ENCODE data around the gene SLFN5. TPM values are rescaled to one million over a fixed set of nuclear protein-coding genes. Genes with fewer than 3 reads are reported as not detected.
A peak's percentile ranks its signal among the peaks of the same experiment; 100 is the strongest.

The SLFN5 gene
- total and polyA plus RNA-seq, 4 donors, result 8.5 to 51.7 (median 30.8) TPM

- no peaks in the 10 kb centered on the region for H3K9me3 ChIP-seq (ENCODE audit: control insufficient read depth in 4 of 4, insufficient read depth in 3 of 4, low read length in 3 of 4)
- H3K4me3 ChIP-seq, result no peak overlapping the region
- no peaks in the 10 kb centered on the region for H3K27me3 ChIP-seq (ENCODE audit: control insufficient read depth in 3 of 3, insufficient read depth in 3 of 3, low read length in 2 of 3)
- H3K9ac ChIP-seq (ENCODE audit: insufficient read depth in 1 of 2, low read length in 2 of 2), result no peak overlapping the region
- peak overlapping the region in 1 of 2 donors; percentile 5 for H3K27ac ChIP-seq (ENCODE audit: low read depth in 1 of 2, low read length in 1 of 2)
- TF ChIP-seq CTCF (IDR thresholded peaks at IDR 0.05; ENCODE audit: control extremely low read depth, extremely low read depth), result no peak
- ATAC-seq (ENCODE audit: insufficient read depth, low FRiP score), result no peak
- WGBS, 2 donors, result 14 to 57% methylated on average over 1 of the region's 1 CpG
- H3K36me3 ChIP-seq (ENCODE audit: control insufficient read depth in 4 of 4, insufficient read depth in 4 of 4, low read length in 4 of 4), result peaks cover 0 to 7% (median 2%) of the 10 kb centered on the region in 4 donors
- no peak for DNase-seq
- H3K4me1 ChIP-seq (ENCODE audit: control insufficient read depth in 5 of 5, insufficient read depth in 5 of 5, low read length in 5 of 5), result peaks cover 0 to 25% (median 6%) of the 10 kb centered on the region in 5 donors
These were observed 2.3 kb downstream of the SLFN5 start for GRCh38 chr17:35245196-35245486.

GRCh38 chr17:35252651-35253050 lies 9.8 kb downstream of the SLFN5 start:
- WGBS, 2 donors, result 18 to 33% methylated on average over 2 of the region's 2 CpGs
- H3K27me3 ChIP-seq (ENCODE audit: control insufficient read depth in 3 of 3, insufficient read depth in 3 of 3, low read length in 2 of 3), result no peaks in the 10 kb centered on the region
- no peak overlapping the region for H3K9ac ChIP-seq (ENCODE audit: insufficient read depth in 1 of 2, low read length in 2 of 2)
- ATAC-seq (ENCODE audit: insufficient read depth, low FRiP score), result no peak
- peak overlapping the region in 1 of 2 donors; percentile 42 for H3K27ac ChIP-seq (ENCODE audit: low read depth in 1 of 2, low read length in 1 of 2)
- peak in 1 of 3 donors; percentile 39 for DNase-seq
- peaks cover 0 to 18% (median 12%) of the 10 kb centered on the region in 5 donors for H3K4me1 ChIP-seq (ENCODE audit: control insufficient read depth in 5 of 5, insufficient read depth in 5 of 5, low read length in 5 of 5)
- peaks cover 0 to 1% (median 0%) of the 10 kb centered on the region in 4 donors for H3K36me3 ChIP-seq (ENCODE audit: control insufficient read depth in 4 of 4, insufficient read depth in 4 of 4, low read length in 4 of 4)
- no peak overlapping the region for H3K4me3 ChIP-seq
- no peaks in the 10 kb centered on the region for H3K9me3 ChIP-seq (ENCODE audit: control insufficient read depth in 4 of 4, insufficient read depth in 3 of 4, low read length in 3 of 4)
- no peak for TF ChIP-seq CTCF (IDR thresholded peaks at IDR 0.05; ENCODE audit: control extremely low read depth, extremely low read depth)

- H3K9ac ChIP-seq (ENCODE audit: insufficient read depth in 1 of 2, low read length in 2 of 2), result no peak overlapping the region
- H3K4me1 ChIP-seq (ENCODE audit: control insufficient read depth in 5 of 5, insufficient read depth in 5 of 5, low read length in 5 of 5), result peaks cover 0 to 23% (median 12%) of the 10 kb centered on the region in 5 donors
- no peaks in the 10 kb centered on the region for H3K27me3 ChIP-seq (ENCODE audit: control insufficient read depth in 3 of 3, insufficient read depth in 3 of 3, low read length in 2 of 3)
- peaks cover 0 to 3% (median 3%) of the 10 kb centered on the region in 4 donors for H3K36me3 ChIP-seq (ENCODE audit: control insufficient read depth in 4 of 4, insufficient read depth in 4 of 4, low read length in 4 of 4)
- H3K27ac ChIP-seq (ENCODE audit: low read depth in 1 of 2, low read length in 1 of 2), result peak overlapping the region in 1 of 2 donors; percentile 88
- H3K9me3 ChIP-seq (ENCODE audit: control insufficient read depth in 4 of 4, insufficient read depth in 3 of 4, low read length in 3 of 4), result no peaks in the 10 kb centered on the region
- DNase-seq, result peak; percentile 69 to 96 (median 89)
- H3K4me3 ChIP-seq, result no peak overlapping the region
- peak; percentile 89 for ATAC-seq (ENCODE audit: insufficient read depth, low FRiP score)
- no peak for TF ChIP-seq CTCF (IDR thresholded peaks at IDR 0.05; ENCODE audit: control extremely low read depth, extremely low read depth)
- WGBS, 2 donors, result 25 to 55% methylated on average over 8 of the region's 8 CpGs
These were observed 11.4 kb downstream of the SLFN5 start for GRCh38 chr17:35254107-35254773.

All from lung (tissue), 12 donors.